Gastrocnemius medialis (tissue), 4 donors: Measurements from ENCODE around the gene TAS2R60. TPM values are rescaled to one million over a fixed set of nuclear protein-coding genes. Genes with fewer than 3 reads are reported as not detected.
"Not testable (repeated sequence)": the region's sequence is repeated elsewhere in the genome, so short reads cannot be mapped to it uniquely, and the experiment has no call there.

Experiments used
- ATAC-seq, 2 donors: fragments of 150-250 bp; one replicate each; pipeline ENCODE4 v1.9.1; 2016
- DNase-seq, 2 donors: peaks; one replicate each; pipeline ENCODE4 v3.0.0-alpha.2; 2019
- H3K27ac ChIP-seq, 4 donors: fragments of 200-600 bp; sonication (generic); 1 replicate in 1 of 4; 2 replicates in 3 of 4; pipeline ENCODE4 v1.5.1; 2016 to 2018; ENCODE audit warnings: mild to moderate bottlenecking in 2 of 4, moderate library complexity in 1 of 4
- H3K27me3 ChIP-seq, 3 donors: fragments of 200-600 bp; sonication (generic) in 2 of 3; 1 replicate in 1 of 3; 2 replicates in 2 of 3; pipeline versions ENCODE4 v1.5.1 to v1.6.0; 2016 to 2019; ENCODE audit warnings: mild to moderate bottlenecking in 1 of 3, moderate library complexity in 1 of 3
- H3K36me3 ChIP-seq, 2 donors: fragments of 200-600 bp; sonication (generic) in 1 of 2; one replicate each; pipeline ENCODE4 v1.5.1; 2017 to 2018
- H3K4me1 ChIP-seq, 2 donors: fragments of 200-600 bp; sonication (generic) in 1 of 2; one replicate each; pipeline ENCODE4 v1.5.1; 2016 to 2017; ENCODE audit warnings: mild to moderate bottlenecking in 2 of 2
- H3K4me3 ChIP-seq, 4 donors: fragments of 200-600 bp; sonication (generic) in 3 of 4; 1 replicate in 1 of 4; 2 replicates in 3 of 4; pipeline ENCODE4 v1.5.1; 2016 to 2019; ENCODE audit warnings: mild to moderate bottlenecking in 2 of 4
- H3K9me3 ChIP-seq, 3 donors: fragments of 200-600 bp; sonication (generic) in 2 of 3; 1 replicate in 1 of 3; 2 replicates in 2 of 3; pipeline ENCODE4 v1.5.1; 2016 to 2019
- CTCF ChIP-seq, 5 experiments: fragments of 450-650 bp in 3 of 5; fragments of 200-600 bp in 2 of 5; sonication (generic) in 2 of 5; IDR thresholded peaks in 4 of 5; conservative IDR thresholded peaks in 1 of 5; 1 replicate in 4 of 5; 2 replicates in 1 of 5; pipeline ENCODE4 v1.5.1; 2016 to 2019; ENCODE audit warnings: antibody characterized with exemption in 5 of 5, mild to moderate bottlenecking in 3 of 5, moderate library complexity in 3 of 5
- POLR2A ChIP-seq, 2 donors: fragments of 450-650 bp; IDR thresholded peaks; one replicate each; pipeline ENCODE4 v1.6.1; 2017; ENCODE audit warnings: antibody characterized with exemption in 2 of 2, mild to moderate bottlenecking in 2 of 2, moderate library complexity in 2 of 2
- in situ Hi-C, 4 donors: fragments of 200-750 bp; cut with MboI; loops; one replicate each; pipeline versions ENCODE4 v1.15.0 to v1.8.0; 2017; ENCODE audit warnings: low sequenced_read_pairs in 4 of 4
- intact Hi-C: fragments of 100-400 bp; cut with DNase I; formaldehyde crosslinking; loops from one replicate; pipeline ENCODE4 v1.15.1; 2023; ENCODE audit warnings: low total_unique reads
- total RNA-seq, 4 donors: library from RNA; depleted of rRNA; stranded (reverse); fragments of >200 nt; gene quantifications; one replicate each; pipeline versions ENCODE4 v1.1.0 to v1.2.3, GENCODE V29; 2016

The TAS2R60 gene
- total RNA-seq, 4 donors from 2014 or later = not detected

DNA sequence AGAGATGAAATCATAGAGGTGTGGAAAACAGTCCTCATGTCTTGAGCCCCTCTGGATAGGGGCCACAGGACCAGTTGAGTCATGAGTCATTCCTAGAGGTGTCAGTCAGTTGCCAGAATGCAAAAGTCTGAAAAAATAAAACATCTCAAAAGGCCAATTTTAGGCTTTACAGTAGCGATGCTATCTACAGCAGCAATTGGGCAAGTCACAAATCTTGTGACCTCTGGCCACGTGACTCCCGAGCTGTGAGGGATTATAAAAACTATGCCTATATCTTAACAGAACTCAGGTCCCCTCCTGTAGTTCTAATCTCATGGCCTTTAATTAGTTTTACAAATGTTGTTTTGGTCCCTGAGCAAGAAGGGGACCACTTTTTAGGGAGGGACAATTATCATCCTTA is 18.8 kb downstream of the TAS2R60 start:
- intact Hi-C loops (no loop called here), in situ Hi-C loops (no loop called here)
- H3K36me3 ChIP-seq = no peaks in the 10 kb centered on the region
- no peak for TF ChIP-seq POLR2A (IDR thresholded peaks at IDR 0.05)
- H3K27me3 ChIP-seq = no peaks in the 10 kb centered on the region
- no peak overlapping the region for H3K27ac ChIP-seq
- H3K4me1 ChIP-seq = no peaks in the 10 kb centered on the region
- no peak overlapping the region for H3K4me3 ChIP-seq
- no peak for ATAC-seq
- no peak for DNase-seq
- no peaks in the 10 kb centered on the region for H3K9me3 ChIP-seq

- TF ChIP-seq POLR2A (IDR thresholded peaks at IDR 0.05) = no peak
- TF ChIP-seq CTCF (IDR thresholded peaks at IDR 0.05 in 4 of 5, conservative IDR thresholded peaks at IDR 0.05 in 1 of 5) = no peak
- H3K4me3 ChIP-seq = no peak overlapping the region
- in situ Hi-C loops (no loop called here), intact Hi-C loops (no loop called here)
- H3K9me3 ChIP-seq = no peaks in the 10 kb centered on the region
- DNase-seq = no peak
- H3K4me1 ChIP-seq = no peaks in the 10 kb centered on the region
- H3K27me3 ChIP-seq = no peaks in the 10 kb centered on the region
- H3K27ac ChIP-seq = no peak overlapping the region
- no peaks in the 10 kb centered on the region for H3K36me3 ChIP-seq
- ATAC-seq = no peak
These were observed 20.3 kb downstream of the TAS2R60 start for GRCh38 chr7:143463556-143463955.

DNA sequence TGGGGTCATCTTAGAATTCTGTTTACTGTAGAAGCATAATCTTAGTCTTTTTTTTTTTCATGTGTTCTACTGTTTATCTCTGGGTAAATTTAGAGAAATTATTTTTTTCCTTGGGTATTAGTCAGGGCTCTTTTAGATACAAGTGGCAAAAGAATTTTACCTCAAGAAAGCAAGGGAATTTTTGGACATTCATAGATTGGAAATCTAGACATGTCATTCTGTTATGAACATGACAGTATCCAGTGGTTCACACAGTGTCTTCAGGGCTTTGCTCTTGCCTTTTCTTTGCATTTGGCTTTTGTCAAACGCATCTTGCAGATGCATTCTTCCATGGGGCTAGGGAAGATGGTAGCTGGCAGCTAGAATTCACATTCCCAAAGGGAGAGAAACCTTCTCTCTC is 20.7 kb downstream of the TAS2R60 start:
- no peak for ATAC-seq
- Histone ChIP-seq H3K4me3 (no peak overlapping the region), H3K27ac (no peak overlapping the region), H3K27me3 (no peaks in the 10 kb centered on the region), H3K4me1 (no peaks in the 10 kb centered on the region), H3K9me3 (no peaks in the 10 kb centered on the region), H3K36me3 (no peaks in the 10 kb centered on the region)
- DNase-seq = no peak
- intact Hi-C loops = no loop called here
- in situ Hi-C loops = no loop called here
- no peak for TF ChIP-seq POLR2A (IDR thresholded peaks at IDR 0.05)
- no peak for TF ChIP-seq CTCF (IDR thresholded peaks at IDR 0.05 in 4 of 5, conservative IDR thresholded peaks at IDR 0.05 in 1 of 5)

DNA sequence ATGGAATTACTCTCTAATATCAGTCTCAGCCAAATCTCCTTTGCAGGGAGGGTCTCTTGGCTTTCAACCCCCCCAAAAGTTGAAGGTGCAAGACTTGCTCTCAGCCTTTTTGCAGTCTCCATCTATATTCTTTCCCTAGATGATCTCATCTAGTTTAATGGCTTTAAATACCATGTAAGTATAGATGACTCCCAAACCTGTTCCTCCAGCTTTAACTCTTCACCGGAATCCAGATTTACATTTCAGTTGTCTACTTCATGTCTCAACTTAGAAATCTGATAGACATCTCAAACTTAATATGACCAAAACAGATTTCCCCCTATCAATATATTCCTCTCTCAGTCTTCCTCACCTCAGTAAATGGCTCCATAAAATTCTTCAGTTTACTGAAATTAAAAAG is 24.5 kb downstream of the TAS2R60 start:
- no peak for TF ChIP-seq CTCF (IDR thresholded peaks at IDR 0.05 in 4 of 5, conservative IDR thresholded peaks at IDR 0.05 in 1 of 5)
- TF ChIP-seq POLR2A (IDR thresholded peaks at IDR 0.05) = no peak
- no peak for ATAC-seq
- intact Hi-C loops = no loop called here

GRCh38 chr7:143472071-143472689 is 28.9 kb downstream of the TAS2R60 start:
- H3K4me3 ChIP-seq, in situ Hi-C loops, intact Hi-C loops, H3K36me3 ChIP-seq, ATAC-seq, H3K9me3 ChIP-seq, H3K27ac ChIP-seq, H3K27me3 ChIP-seq, H3K4me1 ChIP-seq, DNase-seq: not testable (repeated sequence)

More for the DNA sequence above, 24.5 kb downstream of the TAS2R60 start:
- no peak for DNase-seq
- in situ Hi-C loops = no loop called here
- Histone ChIP-seq H3K4me3 (no peak overlapping the region), H3K9me3 (no peaks in the 10 kb centered on the region), H3K4me1 (no peaks in the 10 kb centered on the region), H3K27ac (no peak overlapping the region), H3K36me3 (no peaks in the 10 kb centered on the region), H3K27me3 (no peaks in the 10 kb centered on the region)
